ENCODE data around the gene ADAM33.

ADAM33 gene

DNA sequence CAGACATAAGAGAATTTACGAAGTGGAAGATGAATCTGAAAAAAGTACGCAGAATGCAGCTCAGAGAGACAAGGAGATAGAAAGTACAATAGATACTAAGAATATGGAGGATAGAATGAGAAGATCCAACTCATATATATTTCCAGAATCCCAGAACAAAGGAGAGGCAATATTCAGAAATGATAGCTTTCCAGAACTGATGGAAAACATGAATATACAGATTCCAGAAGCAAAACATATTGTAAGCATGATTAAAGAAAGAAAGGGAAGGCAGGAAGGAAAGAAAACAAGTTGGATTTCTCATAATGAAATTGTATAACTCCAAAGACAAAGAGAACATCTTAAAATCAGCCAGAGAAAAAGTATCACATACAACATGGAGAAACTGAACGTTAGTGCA, 41.6 kb downstream of the ADAM33 start:
- no CpG with 5 or more reads among the region's 3 CpGs for WGBS, 2 donors (ENCODE audit: extremely low coverage in 2 of 2, insufficient read length in 2 of 2, insufficient replicate concordance in 1 of 2)
- Histone ChIP-seq H3K23ac (ENCODE audit: low read depth, low read length, poor library complexity) (no peak overlapping the region), H2AK5ac (ENCODE audit: low read depth, low read length) (no peak overlapping the region), H3K4me1 (ENCODE audit: control insufficient read depth in 2 of 2, insufficient read depth in 1 of 2, low read depth in 1 of 2, low read length in 2 of 2) (no peaks in the 10 kb centered on the region), H3K4me3 (ENCODE audit: low read length in 2 of 2) (no peak overlapping the region), H3K4ac (ENCODE audit: low read length) (no peak overlapping the region), H3K4me2 (ENCODE audit: insufficient read depth, low read length, poor library complexity, severe bottlenecking) (no peak overlapping the region), H3K36me3 (replicated peaks in 1 of 2; ENCODE audit: control insufficient read depth in 2 of 2, insufficient read depth in 2 of 2, low read length in 2 of 2) (peaks cover 2 to 12% of the 10 kb centered on the region in 2 donors), H3K14ac (ENCODE audit: low read length) (no peak overlapping the region), H2BK12ac (ENCODE audit: low read length) (no peak overlapping the region), H2BK15ac (ENCODE audit: low read length) (no peak overlapping the region), H3K9me3 (replicated peaks in 1 of 2; ENCODE audit: control insufficient read depth in 2 of 2, insufficient read depth in 1 of 2, low read depth in 1 of 2, low read length in 2 of 2) (peaks cover 0 to 7% of the 10 kb centered on the region in 2 donors), H4K91ac (ENCODE audit: low read depth, low read length, poor library complexity) (no peak overlapping the region), H4K8ac (ENCODE audit: low read depth, low read length) (no peak overlapping the region), H2AFZ (ENCODE audit: low read length) (no peak overlapping the region), H3K79me1 (ENCODE audit: low read depth, low read length) (no peaks in the 10 kb centered on the region), H2BK5ac (ENCODE audit: low read length) (no peak overlapping the region), H3K18ac (ENCODE audit: low read length) (no peak overlapping the region), H3K9ac (ENCODE audit: low read depth, low read length, poor library complexity) (no peak overlapping the region), H2BK120ac (ENCODE audit: low read depth, low read length) (no peak overlapping the region), H3K27ac (replicated peaks; ENCODE audit: low read length) (no peak overlapping the region), H3K27me3 (ENCODE audit: control insufficient read depth in 3 of 3, insufficient read depth in 3 of 3, low read depth in 1 of 3, low read length in 3 of 3) (no peaks in the 10 kb centered on the region)
- DNase-seq (ENCODE audit: low spot score): no peak

- Histone ChIP-seq H4K8ac (ENCODE audit: low read depth, low read length) (no peak overlapping the region), H3K36me3 (replicated peaks in 1 of 2; ENCODE audit: control insufficient read depth in 2 of 2, insufficient read depth in 2 of 2, low read length in 2 of 2) (peaks cover 0 to 6% of the 10 kb centered on the region in 2 donors), H3K14ac (ENCODE audit: low read length) (no peak overlapping the region), H3K23ac (ENCODE audit: low read depth, low read length, poor library complexity) (no peak overlapping the region), H2AFZ (ENCODE audit: low read length) (no peak overlapping the region), H3K4ac (ENCODE audit: low read length) (no peak overlapping the region), H3K9ac (ENCODE audit: low read depth, low read length, poor library complexity) (no peak overlapping the region), H3K27me3 (ENCODE audit: control insufficient read depth in 3 of 3, insufficient read depth in 3 of 3, low read depth in 1 of 3, low read length in 3 of 3) (no peaks in the 10 kb centered on the region), H2AK5ac (ENCODE audit: low read depth, low read length) (no peak overlapping the region), H3K18ac (ENCODE audit: low read length) (no peak overlapping the region), H3K4me3 (ENCODE audit: low read length in 2 of 2) (no peak overlapping the region), H3K9me3 (replicated peaks in 1 of 2; ENCODE audit: control insufficient read depth in 2 of 2, insufficient read depth in 1 of 2, low read depth in 1 of 2, low read length in 2 of 2) (peaks cover 0 to under 1% of the 10 kb centered on the region in 2 donors), H4K91ac (ENCODE audit: low read depth, low read length, poor library complexity) (no peak overlapping the region), H3K27ac (replicated peaks; ENCODE audit: low read length) (no peak overlapping the region), H2BK120ac (ENCODE audit: low read depth, low read length) (no peak overlapping the region), H3K79me1 (ENCODE audit: low read depth, low read length) (no peaks in the 10 kb centered on the region), H3K4me1 (ENCODE audit: control insufficient read depth in 2 of 2, insufficient read depth in 1 of 2, low read depth in 1 of 2, low read length in 2 of 2) (no peaks in the 10 kb centered on the region), H3K4me2 (ENCODE audit: insufficient read depth, low read length, poor library complexity, severe bottlenecking) (no peak overlapping the region), H2BK5ac (ENCODE audit: low read length) (no peak overlapping the region), H2BK12ac (ENCODE audit: low read length) (no peak overlapping the region), H2BK15ac (ENCODE audit: low read length) (no peak overlapping the region)
- WGBS, 2 donors (ENCODE audit: extremely low coverage in 2 of 2, insufficient read length in 2 of 2, insufficient replicate concordance in 1 of 2): no CpG with 5 or more reads among the region's 1 CpG
- no peak for DNase-seq (ENCODE audit: low spot score)
Measured at GRCh38 chr20:3635346-3635745, 46.5 kb downstream of the ADAM33 start.

DNA sequence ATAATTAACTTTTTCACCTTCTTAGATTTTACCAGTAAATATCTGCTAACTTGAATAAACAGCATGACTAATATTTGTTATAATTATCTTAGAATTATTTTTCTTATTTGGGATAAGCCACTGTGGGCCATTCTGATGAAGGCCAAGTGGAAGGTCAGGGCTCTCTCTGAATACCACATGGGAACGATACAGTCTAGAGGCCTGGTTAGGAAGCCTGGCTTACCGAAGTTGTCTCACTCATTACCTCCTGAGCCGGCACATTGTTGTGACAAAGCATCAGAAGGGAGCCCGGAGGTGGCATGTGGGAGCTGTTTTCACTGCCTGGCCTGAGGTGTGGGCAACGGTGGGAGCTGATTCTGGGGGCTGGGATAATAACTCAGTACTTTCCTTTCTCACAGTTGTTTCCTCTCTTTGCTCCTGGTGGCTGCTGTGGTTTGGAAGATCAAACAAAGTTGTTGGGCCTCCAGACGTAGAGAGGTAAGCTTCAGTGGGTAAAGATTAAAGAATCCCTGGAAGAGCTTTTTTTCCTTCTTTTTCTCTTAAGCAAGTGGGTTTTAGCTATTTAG, 47.8 kb downstream of the ADAM33 start:
- no peak overlapping the region for H2BK15ac ChIP-seq (ENCODE audit: low read length)
- H2AFZ ChIP-seq (ENCODE audit: low read length): no peak overlapping the region
- no peaks in the 10 kb centered on the region for H3K79me1 ChIP-seq (ENCODE audit: low read depth, low read length)
- no peak overlapping the region for H3K27ac ChIP-seq (replicated peaks; ENCODE audit: low read length)
- H3K9me3 ChIP-seq (replicated peaks in 1 of 2; ENCODE audit: control insufficient read depth in 2 of 2, insufficient read depth in 1 of 2, low read depth in 1 of 2, low read length in 2 of 2): peaks cover 0 to 6% of the 10 kb centered on the region in 2 donors
- H3K23ac ChIP-seq (ENCODE audit: low read depth, low read length, poor library complexity): no peak overlapping the region
- H3K4me2 ChIP-seq (ENCODE audit: insufficient read depth, low read length, poor library complexity, severe bottlenecking): no peak overlapping the region
- H2BK5ac ChIP-seq (ENCODE audit: low read length): no peak overlapping the region
- H2BK120ac ChIP-seq (ENCODE audit: low read depth, low read length): no peak overlapping the region
- H4K8ac ChIP-seq (ENCODE audit: low read depth, low read length): no peak overlapping the region
- H3K4ac ChIP-seq (ENCODE audit: low read length): no peak overlapping the region
- H3K4me1 ChIP-seq (ENCODE audit: control insufficient read depth in 2 of 2, insufficient read depth in 1 of 2, low read depth in 1 of 2, low read length in 2 of 2): peaks cover 0 to 3% of the 10 kb centered on the region in 2 donors
- no peak overlapping the region for H3K4me3 ChIP-seq (ENCODE audit: low read length in 2 of 2)
- no peak overlapping the region for H2BK12ac ChIP-seq (ENCODE audit: low read length)
- no peak overlapping the region for H3K9ac ChIP-seq (ENCODE audit: low read depth, low read length, poor library complexity)
- no peak overlapping the region for H3K18ac ChIP-seq (ENCODE audit: low read length)
- H3K27me3 ChIP-seq (ENCODE audit: control insufficient read depth in 3 of 3, insufficient read depth in 3 of 3, low read depth in 1 of 3, low read length in 3 of 3): no peaks in the 10 kb centered on the region
- no CpG with 5 or more reads among the region's 6 CpGs for WGBS, 2 donors (ENCODE audit: extremely low coverage in 2 of 2, insufficient read length in 2 of 2, insufficient replicate concordance in 1 of 2)
- no peak overlapping the region for H2AK5ac ChIP-seq (ENCODE audit: low read depth, low read length)
- no peak overlapping the region for H3K14ac ChIP-seq (ENCODE audit: low read length)
- H3K36me3 ChIP-seq (replicated peaks in 1 of 2; ENCODE audit: control insufficient read depth in 2 of 2, insufficient read depth in 2 of 2, low read length in 2 of 2): peaks cover 0 to 2% of the 10 kb centered on the region in 2 donors
- no peak overlapping the region for H4K91ac ChIP-seq (ENCODE audit: low read depth, low read length, poor library complexity)
- DNase-seq (ENCODE audit: low spot score): no peak

- Histone ChIP-seq H3K4me2 (ENCODE audit: insufficient read depth, low read length, poor library complexity, severe bottlenecking) (no peak overlapping the region), H3K23ac (ENCODE audit: low read depth, low read length, poor library complexity) (no peak overlapping the region), H3K27ac (replicated peaks; ENCODE audit: low read length) (no peak overlapping the region), H3K4me3 (ENCODE audit: low read length in 2 of 2) (no peak overlapping the region), H2BK12ac (ENCODE audit: low read length) (no peak overlapping the region), H3K27me3 (ENCODE audit: control insufficient read depth in 3 of 3, insufficient read depth in 3 of 3, low read depth in 1 of 3, low read length in 3 of 3) (no peaks in the 10 kb centered on the region), H3K4me1 (ENCODE audit: control insufficient read depth in 2 of 2, insufficient read depth in 1 of 2, low read depth in 1 of 2, low read length in 2 of 2) (peaks cover 0 to 3% of the 10 kb centered on the region in 2 donors), H2BK15ac (ENCODE audit: low read length) (no peak overlapping the region), H3K9me3 (replicated peaks in 1 of 2; ENCODE audit: control insufficient read depth in 2 of 2, insufficient read depth in 1 of 2, low read depth in 1 of 2, low read length in 2 of 2) (peaks cover 0 to 8% of the 10 kb centered on the region in 2 donors), H2AFZ (ENCODE audit: low read length) (no peak overlapping the region), H2BK120ac (ENCODE audit: low read depth, low read length) (no peak overlapping the region), H2BK5ac (ENCODE audit: low read length) (peak overlapping the region; percentile 76), H3K79me1 (ENCODE audit: low read depth, low read length) (no peaks in the 10 kb centered on the region), H4K91ac (ENCODE audit: low read depth, low read length, poor library complexity) (peak overlapping the region; percentile 86), H3K4ac (ENCODE audit: low read length) (no peak overlapping the region), H3K18ac (ENCODE audit: low read length) (no peak overlapping the region), H4K8ac (ENCODE audit: low read depth, low read length) (no peak overlapping the region), H3K36me3 (replicated peaks in 1 of 2; ENCODE audit: control insufficient read depth in 2 of 2, insufficient read depth in 2 of 2, low read length in 2 of 2) (peaks cover 2 to 4% of the 10 kb centered on the region in 2 donors), H3K9ac (ENCODE audit: low read depth, low read length, poor library complexity) (no peak overlapping the region), H3K14ac (ENCODE audit: low read length) (no peak overlapping the region), H2AK5ac (ENCODE audit: low read depth, low read length) (no peak overlapping the region)
- no peak for DNase-seq (ENCODE audit: low spot score)
- no CpG with 5 or more reads among the region's 7 CpGs for WGBS, 2 donors (ENCODE audit: extremely low coverage in 2 of 2, insufficient read length in 2 of 2, insufficient replicate concordance in 1 of 2)
Measured at GRCh38 chr20:3632311-3633004, 49.4 kb downstream of the ADAM33 start.
